ENCODE results near the gene UST. TPM values are rescaled to one million over a fixed set of nuclear protein-coding genes. Genes with fewer than 3 reads are reported as not detected.

UST gene
- total and polyA plus RNA-seq, 2 of the 8 experiments (the other 6 are each of a cell fraction or from before 2014, with no cell fraction given), result 13.5 to 34.5 TPM

- Histone ChIP-seq H3K14ac (ENCODE audit: insufficient read length) (no peak overlapping the region), H3K9me3 (ENCODE audit: insufficient read depth in 2 of 2, low read depth in 1 of 2, low read length in 1 of 2) (no peaks in the 10 kb centered on the region), H3K27ac (ENCODE audit: low read depth, low read length) (no peak overlapping the region), H3K56ac (replicated peaks; ENCODE audit: insufficient read length, low read depth, low read length) (no peak overlapping the region), H4K91ac (replicated peaks; ENCODE audit: insufficient read length, low read length) (no peak overlapping the region), H3K4me1 (replicated peaks in 1 of 4; ENCODE audit: control insufficient read depth in 3 of 4, insufficient read depth in 4 of 4, low read length in 3 of 4) (no peaks in the 10 kb centered on the region), H4K8ac (ENCODE audit: extremely low read depth, insufficient read depth, low read length) (no peak overlapping the region), H4K5ac (ENCODE audit: insufficient read length, low read depth, low read length) (no peak overlapping the region), H2AFZ (ENCODE audit: low read length) (no peak overlapping the region), H3K18ac (ENCODE audit: extremely low read depth, low read length) (no peak overlapping the region), H3K36me3 (ENCODE audit: control insufficient read depth in 2 of 4, insufficient read depth in 4 of 4, low read length in 3 of 4) (no peaks in the 10 kb centered on the region), H3K4me3 (ENCODE audit: extremely low read depth in 1 of 4, insufficient read depth in 2 of 4, low read depth in 3 of 4, low read length in 4 of 4) (no peak overlapping the region), H2BK12ac (ENCODE audit: low read depth, low read length) (no peak overlapping the region), H3K4ac (replicated peaks; ENCODE audit: insufficient read length, low read depth, low read length) (no peak overlapping the region), H2BK5ac (ENCODE audit: low read depth, low read length) (no peak overlapping the region), H3K79me1 (ENCODE audit: low read depth, low read length) (no peaks in the 10 kb centered on the region; the same call in 1 of the 2 replicates), H2BK15ac (ENCODE audit: low read length) (no peak overlapping the region), H2AK5ac (ENCODE audit: low read depth, low read length) (no peak overlapping the region), H3K9ac (replicated peaks in 1 of 4; ENCODE audit: extremely low read depth in 1 of 4, low read depth in 3 of 4, low read length in 3 of 4) (no peak overlapping the region), H3K4me2 (ENCODE audit: insufficient read depth in 1 of 2, low read depth in 2 of 2, low read length in 2 of 2) (no peak overlapping the region), H2BK20ac (ENCODE audit: low read length) (no peak overlapping the region), H3K23ac (ENCODE audit: insufficient read length) (no peak overlapping the region), H2BK120ac (replicated peaks; ENCODE audit: low read depth, low read length) (no peak overlapping the region), H3K79me2 (ENCODE audit: control insufficient read depth in 1 of 2, insufficient read depth in 2 of 2, low read length in 2 of 2) (peaks cover 0 to 22% of the 10 kb centered on the region in 2 experiments; a peak in 2 of 4 replicates), H3K23me2 (ENCODE audit: low read depth, low read length) (no peaks in the 10 kb centered on the region), H4K20me1 (replicated peaks in 1 of 2; ENCODE audit: control insufficient read depth in 1 of 2, insufficient read depth in 2 of 2, low read length in 2 of 2) (peaks cover 0 to 2% of the 10 kb centered on the region in 2 experiments), H3K27me3 (replicated peaks in 1 of 4; ENCODE audit: control insufficient read depth in 3 of 4, extremely low read depth in 1 of 4, insufficient read depth in 3 of 4, low read length in 3 of 4) (no peaks in the 10 kb centered on the region)
- ChIA-PET POLR2A (ENCODE audit: partially characterized antibody) (no interaction called here), CTCF (ENCODE audit: partially characterized antibody) (interaction anchor here (1.1 to 1.6 kb wide), 4 partner anchors 10 to 91 kb away, joined by 3 to 4 read pairs (median 3); no protein-coding TSS in a partner anchor)
- FAIRE-seq (no peak), DNase-seq (ENCODE audit: low read depth in 1 of 2, low spot score in 2 of 2) (no peak)
- no peak for TF ChIP-seq JUND (IDR thresholded peaks at IDR 0.05; ENCODE audit: low read length)
- TF ChIP-seq KDM5A (IDR thresholded peaks at IDR 0.05; ENCODE audit: low read length), result no peak
- no peak for TF ChIP-seq HDAC2 (IDR thresholded peaks at IDR 0.05; ENCODE audit: borderline replicate concordance in 1 of 2, low read depth in 2 of 2, low read length in 2 of 2)
- TF ChIP-seq ATF3 (IDR thresholded peaks at IDR 0.05; ENCODE audit: insufficient read depth, low read depth, low read length), result no peak
- TF ChIP-seq MAX (IDR thresholded peaks at IDR 0.05), result no peak
- TF ChIP-seq HDAC6 (IDR thresholded peaks at IDR 0.05; ENCODE audit: low read depth, low read length), result no peak
- no peak for TF ChIP-seq TBP (IDR thresholded peaks at IDR 0.05; ENCODE audit: low read depth, low read length)
- TF ChIP-seq RAD21 (IDR thresholded peaks at IDR 0.05 in 1 of 2, conservative IDR thresholded peaks at IDR 0.05 in 1 of 2; ENCODE audit: low read depth in 2 of 2, low read length in 2 of 2), result no peak
- TF ChIP-seq KDM1A (IDR thresholded peaks at IDR 0.05; ENCODE audit: borderline replicate concordance, low read length), result no peak
- TF ChIP-seq CHD2 (IDR thresholded peaks at IDR 0.05; ENCODE audit: low read length), result no peak
- TF ChIP-seq CTBP2 (IDR thresholded peaks at IDR 0.05; ENCODE audit: borderline replicate concordance, insufficient read depth, insufficient read length, low read length), result no peak
- TF ChIP-seq SP4 (IDR thresholded peaks at IDR 0.05; ENCODE audit: low read length), result no peak
- no peak for TF ChIP-seq POLR2AphosphoS5 (IDR thresholded peaks at IDR 0.05; ENCODE audit: low read depth, low read length)
- whole genome bisulfite sequencing, 2 experiments (ENCODE audit: extremely low coverage in 1 of 2, insufficient coverage in 1 of 2, insufficient read length in 1 of 2, insufficient replicate concordance in 2 of 2, low coverage in 1 of 2, low lambda C conversion rate in 2 of 2, missing lambda C conversion rate in 1 of 2), result 95% methylated on average over 4 of the region's 4 CpGs; no CpG with 5 or more reads in 1 of the 2 experiments
Measured at GRCh38 chr6:148934539-148934938, 187.7 kb downstream of the UST start.

Data from H1 (cell line).